Heart right ventricle (tissue), 16 donors: ENCODE results near the gene STOML3. TPM values are rescaled to one million over a fixed set of nuclear protein-coding genes. Genes with fewer than 3 reads are reported as not detected.

Experiments used
- ATAC-seq, 8 donors: fragments of 200-7000 bp; cut with Tn5 transposase; one replicate each; pipeline ENCODE4 v1.9.1; 2020; ENCODE audit warnings: mild to moderate bottlenecking in 8 of 8, moderate library complexity in 8 of 8, moderate number of reproducible peaks in 1 of 8
- DNase-seq, 2 donors: peaks; one replicate each; pipeline ENCODE4 v3.0.0-alpha.2; 2020
- H3K27ac ChIP-seq, 10 donors: fragments of 200-600 bp; sonication (generic) in 2 of 10; one replicate each; pipeline versions ENCODE4 v1.5.0 to v1.8.0; 2020 to 2022; ENCODE audit warnings: mild to moderate bottlenecking in 3 of 10
- H3K27me3 ChIP-seq, 7 donors: fragments of 200-600 bp; one replicate each; pipeline ENCODE4 v1.8.0; 2021 to 2022; ENCODE audit warnings: mild to moderate bottlenecking in 2 of 7
- H3K36me3 ChIP-seq, 9 donors: fragments of 200-600 bp; sonication (generic) in 1 of 9; one replicate each; pipeline versions ENCODE4 v1.5.0 to v1.8.0; 2020 to 2022; ENCODE audit warnings: mild to moderate bottlenecking in 2 of 9
- H3K4me1 ChIP-seq, 9 donors: fragments of 200-600 bp; sonication (generic) in 1 of 9; one replicate each; pipeline versions ENCODE4 v1.5.0 to v1.8.0; 2020 to 2022; ENCODE audit warnings: mild to moderate bottlenecking in 4 of 9
- H3K4me3 ChIP-seq, 10 donors: fragments of 200-600 bp; sonication (generic) in 2 of 10; one replicate each; pipeline versions ENCODE4 v1.5.0 to v1.8.0; 2020 to 2022; ENCODE audit warnings: mild to moderate bottlenecking in 7 of 10, moderate library complexity in 2 of 10
- H3K9me3 ChIP-seq, 11 donors: fragments of 200-600 bp in 10 of 11; sonication (generic) in 2 of 11; one replicate each; pipeline versions ENCODE4 v1.5.0 to v1.8.0; 2013 to 2022; ENCODE audit warnings: mild to moderate bottlenecking in 2 of 11, control low read depth in 1 of 11, moderate library complexity in 1 of 11
- WGBS, 2 donors: extraction: QIAGEN DNeasy Blood & Tissue Kit; methylation state at CpG; one replicate each; pipeline ENCODE4 v1.1.7; 2013; ENCODE audit warnings: inconsistent platforms in 1 of 2; 5-methylcytosine and 5-hydroxymethylcytosine counted together
- intact Hi-C, 10 donors: fragments of 100-400 bp; cut with DNase I; formaldehyde crosslinking; loops; one replicate each; pipeline versions ENCODE4 v1.11.1 to v1.14.2; 2022
- polyA plus RNA-seq, 2 donors: library from polyadenylated mRNA; stranded (reverse); fragments of 200-250 nt; gene quantifications; one replicate each; pipeline ENCODE4 v1.2.3, GENCODE V29; 2013
- total RNA-seq, 10 donors: library from RNA; stranded (reverse); fragmentation: NEBNext Ultra II Directional in 3 of 10; extraction: Animal tissue kit (Norgen Biotek cat#: 25700) in 3 of 10; gene quantifications; one replicate each; pipeline versions ENCODE4 v1.2.1 to v1.2.4, GENCODE V29; 2021 to 2023
- TF ChIP-seq, protein P1 (sequence below), 9 donors: fragments of 200-600 bp; sonication (generic) in 2 of 9; IDR thresholded peaks; one replicate each; pipeline versions ENCODE4 v1.5.0 to v1.8.0; 2021 to 2022; ENCODE audit warnings: antibody characterized with exemption in 9 of 9, mild to moderate bottlenecking in 5 of 9, moderate library complexity in 1 of 9
- donor health status: Arrhythmogenic right ventricular cardiomyopathy.
- donor health status: ischemic (EF 13 %, LVEDD 7.1; RV severe dilation, severe dysfunction).
- donor health status: healthy with polysubstance abuse.
- donor health status: DM: no; HTN: yes; CAD: no.
- donor health status: DM: no; HTN: no; CAD: no.
- donor health status: ischemic (EF 25% LVEDD 6.9; RV normal size, moderate dysfunction).
- donor health status: ischemic (EF 25% LVEDD 5.7; RV mildly dilated, moderate dysfunction).
- donor health status: healthy.
- donor health status: DM: yes; HTN: yes; CAD: no.
- donor health status: Ischemic cardiomyopathy.
- donor health status: ischemic (EF 35%, LVEDD 5.7; RV mildly dilated, moderate dysfunction).
- donor health status: nonischemic (EF 11% LVEDD 7.7; RV severe dilation, severe dysfunction).
- donor health status: DM: yes; HTN: yes; CAD: no.
- donor health status: PGD.
- donor health status: ischemic (EF 29% LVEDD 5.4; RV normal size, mild dysfunction).
- donor health status: nonischemic (EF 23%, LVEDD 6.1; RV moderate dilation, normal function).

STOML3 gene
- total and polyA plus RNA-seq, 12 donors = not detected

DNA sequence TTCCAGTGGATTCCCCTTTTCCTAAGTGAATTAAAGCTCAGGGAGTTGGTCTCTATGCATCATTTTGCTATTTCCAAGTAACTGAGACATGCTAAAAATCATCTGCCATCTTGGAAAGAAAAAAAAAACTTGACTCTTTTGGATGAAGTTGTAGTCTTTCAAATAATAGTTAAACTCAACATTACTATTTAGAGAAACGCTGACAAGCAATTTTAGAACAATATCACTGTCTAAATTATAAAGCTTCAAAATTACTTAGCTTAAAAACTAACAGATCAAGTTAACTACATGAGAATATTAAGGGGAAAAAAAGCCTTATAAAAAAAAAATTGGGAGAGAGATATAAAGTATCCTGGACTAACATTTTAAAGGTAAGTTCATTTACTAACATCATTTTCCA lies 68.5 kb downstream of the STOML3 start:
- no peak overlapping the region for H3K4me3 ChIP-seq
- no peak for ATAC-seq
- TF ChIP-seq, protein P1, sequence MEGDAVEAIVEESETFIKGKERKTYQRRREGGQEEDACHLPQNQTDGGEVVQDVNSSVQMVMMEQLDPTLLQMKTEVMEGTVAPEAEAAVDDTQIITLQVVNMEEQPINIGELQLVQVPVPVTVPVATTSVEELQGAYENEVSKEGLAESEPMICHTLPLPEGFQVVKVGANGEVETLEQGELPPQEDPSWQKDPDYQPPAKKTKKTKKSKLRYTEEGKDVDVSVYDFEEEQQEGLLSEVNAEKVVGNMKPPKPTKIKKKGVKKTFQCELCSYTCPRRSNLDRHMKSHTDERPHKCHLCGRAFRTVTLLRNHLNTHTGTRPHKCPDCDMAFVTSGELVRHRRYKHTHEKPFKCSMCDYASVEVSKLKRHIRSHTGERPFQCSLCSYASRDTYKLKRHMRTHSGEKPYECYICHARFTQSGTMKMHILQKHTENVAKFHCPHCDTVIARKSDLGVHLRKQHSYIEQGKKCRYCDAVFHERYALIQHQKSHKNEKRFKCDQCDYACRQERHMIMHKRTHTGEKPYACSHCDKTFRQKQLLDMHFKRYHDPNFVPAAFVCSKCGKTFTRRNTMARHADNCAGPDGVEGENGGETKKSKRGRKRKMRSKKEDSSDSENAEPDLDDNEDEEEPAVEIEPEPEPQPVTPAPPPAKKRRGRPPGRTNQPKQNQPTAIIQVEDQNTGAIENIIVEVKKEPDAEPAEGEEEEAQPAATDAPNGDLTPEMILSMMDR (IDR thresholded peaks at IDR 0.05) = no peak
- 90 to 92% methylated on average over 1 of the region's 1 CpG for WGBS, 2 donors
- no peaks in the 10 kb centered on the region for H3K9me3 ChIP-seq
- peaks cover 0 to 35% (median 22%) of the 10 kb centered on the region in 7 donors for H3K27me3 ChIP-seq
- H3K27ac ChIP-seq = no peak overlapping the region
- intact Hi-C loops = no loop called here
- no peaks in the 10 kb centered on the region for H3K4me1 ChIP-seq
- no peaks in the 10 kb centered on the region for H3K36me3 ChIP-seq
- DNase-seq = no peak

DNA sequence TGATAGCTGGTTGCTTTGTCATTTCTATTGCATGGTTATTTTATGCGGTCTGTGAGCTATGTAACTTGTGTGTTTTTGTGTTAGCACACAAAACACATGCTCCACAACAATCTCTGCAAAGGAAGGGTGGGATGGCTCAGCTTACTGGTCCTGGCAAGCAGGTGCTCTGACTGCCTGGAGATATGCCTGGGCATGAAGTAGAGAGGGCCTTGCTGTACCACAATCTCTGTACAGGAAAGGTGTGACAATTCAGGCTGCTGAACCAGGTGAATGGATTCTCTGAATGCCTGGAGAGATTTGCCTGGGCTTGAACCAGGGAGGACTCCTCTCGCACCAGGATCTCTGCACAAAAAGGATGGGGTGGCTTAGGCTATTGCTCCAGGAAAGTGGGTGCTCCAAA lies 69.5 kb downstream of the STOML3 start:
- H3K27me3 ChIP-seq = peaks cover 0 to 45% (median 22%) of the 10 kb centered on the region in 7 donors
- no peak overlapping the region for H3K4me3 ChIP-seq
- TF ChIP-seq, protein P1 (IDR thresholded peaks at IDR 0.05) = no peak
- H3K9me3 ChIP-seq = no peaks in the 10 kb centered on the region
- intact Hi-C loops = no loop called here
- H3K36me3 ChIP-seq = no peaks in the 10 kb centered on the region
- no peak for ATAC-seq
- no peak overlapping the region for H3K27ac ChIP-seq
- DNase-seq = no peak
- WGBS, 2 donors = 75 to 94% methylated on average over 2 of the region's 2 CpGs
- H3K4me1 ChIP-seq = no peaks in the 10 kb centered on the region

Other genes with a start within 250 kb of the STOML3 start
- gene PROSER1, start 47.3 kb upstream of the STOML3 start, total RNA-seq = 10 to 100 TPM in 9 of 10 donors, 1 to 10 TPM in 1; 9.4 to 22.4 (median 16.7) TPM
- 10 to 100 TPM in 1 of 2 donors, 1 to 10 TPM in 1; 5.4 to 19.9 TPM for gene PROSER1, start 47.3 kb upstream of the STOML3 start, polyA plus RNA-seq
- gene NHLRC3, start 47.6 kb upstream of the STOML3 start, total RNA-seq = 10 to 100 TPM in 9 of 10 donors, 1 to 10 TPM in 1; 9.4 to 15.9 (median 11.9) TPM
- gene NHLRC3, start 47.6 kb upstream of the STOML3 start, polyA plus RNA-seq = 10 to 100 TPM in 1 of 2 donors, 1 to 10 TPM in 1; 3.5 to 11.6 TPM